PC-9 (cell line): ENCODE results near the gene BBC3. TPM values are rescaled to one million over a fixed set of nuclear protein-coding genes. Genes with fewer than 3 reads are reported as not detected.

Experiments used
- BruUV-seq: library from RNA; stranded (reverse); fragments of 400-500 nt; replicated peaks from 2 replicates; lab custom pipeline; 2021; lab: Mats Ljungman, UMichigan
- CTCF ChIA-PET: fragments of 300-600 bp; sonication (Branson Sonifier 250); formaldehyde crosslinking; loops from one replicate; lab custom pipeline; 2022; ENCODE audit warnings: antibody characterized with exemption; lab: Charles Lee
- POLR2A ChIA-PET: fragments of 300-600 bp; sonication (Branson Sonifier 250); formaldehyde crosslinking; loops from one replicate; lab custom pipeline; 2022; ENCODE audit warnings: antibody characterized with exemption; ENCODE audit not compliant: unreplicated experiment; lab: Charles Lee
- DNase-seq, 2 experiments: peaks; one replicate each; pipeline versions ENCODE4 v3.0.0 to v3.0.0-alpha.2; 2015 to 2022; ENCODE audit warnings: mixed read lengths in 1 of 2
- H2AFZ ChIP-seq: fragments of 200-600 bp; sonication (generic); 2 replicates; pipeline ENCODE4 v1.8.1; 2017; ENCODE audit warnings: antibody characterized with exemption
- H3F3A ChIP-seq: fragments of 200-600 bp; sonication (generic); 2 replicates; pipeline ENCODE4 v1.8.1; 2017; ENCODE audit warnings: antibody characterized with exemption, mild to moderate bottlenecking, low read depth; ENCODE audit not compliant: insufficient read depth
- H3K27ac ChIP-seq: fragments of 200-600 bp; sonication (generic); 2 replicates; pipeline ENCODE4 v1.6.1; 2016; ENCODE audit warnings: mixed run types
- H3K27me3 ChIP-seq: fragments of 200-600 bp; sonication (generic); 2 replicates; pipeline ENCODE4 v1.6.1; 2016; ENCODE audit warnings: low read depth, mixed run types; ENCODE audit not compliant: insufficient read depth
- H3K36me3 ChIP-seq: fragments of 200-600 bp; sonication (generic); 2 replicates; pipeline ENCODE4 v1.6.1; 2016; ENCODE audit warnings: low read depth, mixed run types
- H3K4me1 ChIP-seq: fragments of 200-600 bp; sonication (generic); replicated peaks from 2 replicates; pipeline ENCODE4 v1.6.1; 2016; ENCODE audit warnings: mixed run types; ENCODE audit not compliant: insufficient read depth
- H3K4me2 ChIP-seq: fragments of 200-600 bp; sonication (generic); 2 replicates; pipeline ENCODE4 v1.6.1; 2017; ENCODE audit warnings: mixed run types
- H3K4me3 ChIP-seq: fragments of 200-600 bp; sonication (generic); 2 replicates; pipeline ENCODE4 v1.6.1; 2016; ENCODE audit warnings: mixed run types
- H3K79me2 ChIP-seq: fragments of 200-600 bp; sonication (generic); 2 replicates; pipeline ENCODE4 v1.6.1; 2017; ENCODE audit warnings: low read depth, mixed run types
- H3K9me2 ChIP-seq: fragments of 200-600 bp; sonication (generic); 2 replicates; pipeline ENCODE4 v1.8.1; 2017; ENCODE audit warnings: mild to moderate bottlenecking; ENCODE audit not compliant: insufficient read depth
- H3K9me3 ChIP-seq: fragments of 200-600 bp; sonication (generic); 2 replicates; pipeline ENCODE4 v1.8.1; 2016; ENCODE audit warnings: low read depth; ENCODE audit not compliant: insufficient read depth
- H4K20me1 ChIP-seq: fragments of 200-600 bp; sonication (generic); 2 replicates; pipeline ENCODE4 v1.8.1; 2017; ENCODE audit not compliant: insufficient read depth
- EZH2 ChIP-seq: fragments of 200-600 bp; sonication (generic); IDR thresholded peaks from 2 replicates; pipeline ENCODE4 v1.8.0; 2017; ENCODE audit warnings: antibody characterized with exemption, low read depth
- intact Hi-C: fragments of 100-400 bp; cut with micrococcal nuclease; formaldehyde crosslinking; loops from one replicate; pipeline ENCODE4 v1.10.0; 2022; ENCODE audit not compliant: unreplicated experiment
- microRNA-seq: library from miRNA; unstranded; fragments of <30 nt; microRNA quantifications from one replicate; pipeline ENCODE4 v1.2.0, GENCODE V29; 2021; ENCODE audit warnings: borderline number of aligned reads, borderline replicate concordance
- total RNA-seq: library from RNA; stranded (reverse); gene quantifications from 2 replicates; pipeline ENCODE4 v1.2.3, GENCODE V29; 2021
- TF ChIP-seq, protein P1 (sequence below): fragments of 200-600 bp; sonication (generic); conservative IDR thresholded peaks from 2 replicates; pipeline ENCODE4 v1.6.1; 2017; ENCODE audit warnings: mixed run types, antibody characterized with exemption, mild to moderate bottlenecking, moderate library complexity

The BBC3 gene
- total RNA-seq, 1 experiment from 2014 or later = 18.8 TPM

GRCh38 chr19:47172666-47173455 lies 58.1 kb downstream of the BBC3 start:
- Histone ChIP-seq H3F3A (peaks cover 29% of the 10 kb centered on the region), H3K36me3 (peaks cover 35% of the 10 kb centered on the region), H3K9me2 (no peaks in the 10 kb centered on the region), H2AFZ (no peak overlapping the region), H3K27ac (no peak overlapping the region), H3K4me2 (no peak overlapping the region), H3K9me3 (no peaks in the 10 kb centered on the region), H4K20me1 (no peaks in the 10 kb centered on the region; the same call in 1 of the 2 replicates), H3K4me1 (no peaks in the 10 kb centered on the region), H3K27me3 (no peaks in the 10 kb centered on the region), H3K4me3 (no peak overlapping the region), H3K79me2 (no peaks in the 10 kb centered on the region)
- ChIA-PET POLR2A (no interaction called here), CTCF (no interaction called here)
- intact Hi-C loops = no loop called here
- TF ChIP-seq, protein P1, sequence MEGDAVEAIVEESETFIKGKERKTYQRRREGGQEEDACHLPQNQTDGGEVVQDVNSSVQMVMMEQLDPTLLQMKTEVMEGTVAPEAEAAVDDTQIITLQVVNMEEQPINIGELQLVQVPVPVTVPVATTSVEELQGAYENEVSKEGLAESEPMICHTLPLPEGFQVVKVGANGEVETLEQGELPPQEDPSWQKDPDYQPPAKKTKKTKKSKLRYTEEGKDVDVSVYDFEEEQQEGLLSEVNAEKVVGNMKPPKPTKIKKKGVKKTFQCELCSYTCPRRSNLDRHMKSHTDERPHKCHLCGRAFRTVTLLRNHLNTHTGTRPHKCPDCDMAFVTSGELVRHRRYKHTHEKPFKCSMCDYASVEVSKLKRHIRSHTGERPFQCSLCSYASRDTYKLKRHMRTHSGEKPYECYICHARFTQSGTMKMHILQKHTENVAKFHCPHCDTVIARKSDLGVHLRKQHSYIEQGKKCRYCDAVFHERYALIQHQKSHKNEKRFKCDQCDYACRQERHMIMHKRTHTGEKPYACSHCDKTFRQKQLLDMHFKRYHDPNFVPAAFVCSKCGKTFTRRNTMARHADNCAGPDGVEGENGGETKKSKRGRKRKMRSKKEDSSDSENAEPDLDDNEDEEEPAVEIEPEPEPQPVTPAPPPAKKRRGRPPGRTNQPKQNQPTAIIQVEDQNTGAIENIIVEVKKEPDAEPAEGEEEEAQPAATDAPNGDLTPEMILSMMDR = no peak
- no peak for TF ChIP-seq EZH2
- BruUV-seq = TSS peak; percentile 7
- DNase-seq = no peak

Small RNA genes lying within 50 kb of the gene (microRNA-seq; reads per million reads assigned to microRNA genes)
- not detected for gene MIR3190
- not detected for gene MIR3191

Other genes with a start within 250 kb of the BBC3 start
- 1.4 and 3.7 TPM in 2 replicates for gene NPAS1, start 211.4 kb downstream of the BBC3 start, total RNA-seq
- 46.3 and 76.5 TPM in 2 replicates for gene TMEM160, start 182.6 kb downstream of the BBC3 start, total RNA-seq
- gene ZC3H4, start 117.4 kb downstream of the BBC3 start, total RNA-seq = 41.6 and 51.9 TPM in 2 replicates
- 133 and 148 TPM in 2 replicates for gene SAE1, start 100.4 kb downstream of the BBC3 start, total RNA-seq
- gene CCDC9, start 25.3 kb upstream of the BBC3 start, total RNA-seq = 34.7 and 37.0 TPM in 2 replicates
- 13.5 and 21.3 TPM in 2 replicates for gene INAFM1, start 43.7 kb upstream of the BBC3 start, total RNA-seq
- gene C5AR1, start 78.7 kb upstream of the BBC3 start, total RNA-seq = 8.5 and 10.8 TPM in 2 replicates
- gene C5AR2, start 101.0 kb upstream of the BBC3 start, total RNA-seq = not detected in 2 replicates
- gene DHX34, start 118.1 kb upstream of the BBC3 start, total RNA-seq = 23.0 TPM in 2 replicates
- gene MEIS3, start 188.3 kb upstream of the BBC3 start, total RNA-seq = 1.9 and 4.9 TPM in 2 replicates
- not detected in 2 replicates for gene SLC8A2, start 240.7 kb upstream of the BBC3 start, total RNA-seq